GM18867 (cell line): ENCODE data around the gene NELL2.

ENCODE experiments used
- ATAC-seq: cut with Tn5 transposase; IDR thresholded peaks from one replicate; pipeline ENCODE4 v1.9.1; 2021; ENCODE audit warnings: mild to moderate bottlenecking, moderate library complexity; ENCODE audit not compliant: unreplicated experiment

NELL2 gene

GRCh38 chr12:44551631-44552030, 324.5 kb downstream of the NELL2 start:
- ATAC-seq, result no peak

DNA sequence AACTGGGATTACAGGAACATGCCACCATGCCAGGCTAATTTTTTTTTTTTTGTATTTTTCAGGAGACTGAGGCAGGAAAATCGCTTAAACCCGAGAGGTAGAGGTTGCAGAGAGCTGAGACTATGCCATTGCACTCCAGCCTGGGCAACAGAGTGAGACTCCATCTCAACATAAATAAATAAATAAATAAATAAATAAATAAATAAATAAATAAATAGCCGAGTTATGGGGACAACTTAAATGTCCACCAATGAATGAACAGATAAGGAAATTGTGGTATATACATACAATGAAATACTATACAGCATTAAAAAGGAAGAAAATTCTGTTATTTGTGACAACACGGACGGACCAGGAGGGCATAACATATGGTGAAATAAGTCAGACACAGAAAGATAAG, 325.7 kb downstream of the NELL2 start:
- no peak for ATAC-seq

DNA sequence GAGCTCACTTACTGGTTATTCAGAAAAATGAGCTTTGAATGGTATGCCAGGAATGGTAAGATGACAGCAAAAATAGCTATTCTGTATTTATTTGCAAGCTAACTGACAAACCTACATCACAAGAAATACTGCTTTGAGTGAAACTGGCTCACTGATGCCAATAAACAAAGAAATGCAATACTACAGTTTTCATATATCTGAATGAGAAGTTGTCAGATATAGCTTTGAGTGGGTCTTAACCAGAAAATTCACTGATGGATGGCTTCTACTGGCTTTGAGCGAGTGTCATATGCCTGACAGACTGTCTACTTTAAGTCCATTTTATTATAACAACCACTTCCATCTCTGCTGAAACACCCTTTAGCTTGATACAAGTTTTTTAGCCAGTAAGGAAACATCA, 330.1 kb downstream of the NELL2 start:
- ATAC-seq, result no peak

- no peak for ATAC-seq
These were observed 332.1 kb downstream of the NELL2 start for GRCh38 chr12:44544018-44544417.

GRCh38 chr12:44542716-44543115, 333.4 kb downstream of the NELL2 start:
- ATAC-seq, result no peak

GRCh38 chr12:44537354-44537753, 338.8 kb downstream of the NELL2 start:
- ATAC-seq, result no peak

- ATAC-seq, result no peak
These were observed 343.2 kb downstream of the NELL2 start for GRCh38 chr12:44532940-44533339.

DNA sequence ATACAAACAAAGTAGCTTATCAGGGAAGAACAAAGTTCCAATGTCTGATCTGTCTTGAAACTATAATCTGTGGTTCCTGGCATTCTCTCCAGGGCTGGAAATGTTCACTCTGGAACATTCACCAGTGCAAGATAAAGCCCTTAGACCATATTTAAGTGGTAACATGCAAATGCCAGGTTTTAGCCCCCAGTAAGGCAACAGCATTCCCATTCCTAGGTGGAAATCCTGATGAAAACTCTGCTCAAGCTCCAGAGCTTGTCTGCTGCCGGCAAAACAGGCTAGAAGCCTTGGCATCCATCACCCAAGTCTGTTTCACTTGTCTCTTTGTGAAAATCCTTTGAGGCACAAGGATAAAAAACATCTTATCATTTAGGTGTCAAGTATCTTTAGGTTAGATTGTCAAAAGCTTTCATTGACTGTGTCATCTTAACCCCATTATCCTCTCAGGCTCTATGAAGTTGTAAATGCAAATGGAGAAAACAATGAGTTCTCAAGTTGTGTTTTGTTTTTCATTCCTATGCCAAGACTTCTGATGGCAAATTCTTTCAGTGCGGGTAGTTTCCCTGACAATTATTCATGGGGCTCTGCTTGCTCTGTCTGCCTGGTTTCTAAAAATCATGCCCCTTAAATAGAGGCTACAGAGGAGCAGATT, 344.7 kb downstream of the NELL2 start:
- no peak for ATAC-seq

DNA sequence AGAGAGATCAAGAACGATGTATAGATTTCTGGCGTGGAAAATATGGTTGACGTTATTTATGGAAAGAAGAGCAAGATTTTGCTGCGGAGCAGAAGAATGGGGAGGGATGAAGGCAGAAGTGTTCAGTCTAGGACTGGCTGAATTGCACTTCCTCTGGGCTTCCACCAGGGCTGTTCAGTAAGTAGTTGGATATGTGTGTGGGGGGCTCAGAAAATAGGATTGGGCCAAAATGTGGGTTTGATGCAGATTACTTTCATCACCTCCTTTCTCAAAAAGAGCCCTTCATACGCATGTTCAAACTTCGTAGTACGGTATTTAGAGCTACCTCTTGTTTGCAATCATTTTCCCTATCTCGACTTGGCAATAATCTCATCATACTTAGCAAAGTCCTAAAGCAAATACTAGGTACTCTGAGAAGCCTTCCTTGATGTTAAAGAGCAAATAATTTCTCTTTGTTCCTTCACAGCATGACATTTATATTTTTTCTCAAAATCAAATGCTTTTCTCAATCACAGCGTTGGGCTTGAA, 349.4 kb downstream of the NELL2 start:
- ATAC-seq, result no peak

DNA sequence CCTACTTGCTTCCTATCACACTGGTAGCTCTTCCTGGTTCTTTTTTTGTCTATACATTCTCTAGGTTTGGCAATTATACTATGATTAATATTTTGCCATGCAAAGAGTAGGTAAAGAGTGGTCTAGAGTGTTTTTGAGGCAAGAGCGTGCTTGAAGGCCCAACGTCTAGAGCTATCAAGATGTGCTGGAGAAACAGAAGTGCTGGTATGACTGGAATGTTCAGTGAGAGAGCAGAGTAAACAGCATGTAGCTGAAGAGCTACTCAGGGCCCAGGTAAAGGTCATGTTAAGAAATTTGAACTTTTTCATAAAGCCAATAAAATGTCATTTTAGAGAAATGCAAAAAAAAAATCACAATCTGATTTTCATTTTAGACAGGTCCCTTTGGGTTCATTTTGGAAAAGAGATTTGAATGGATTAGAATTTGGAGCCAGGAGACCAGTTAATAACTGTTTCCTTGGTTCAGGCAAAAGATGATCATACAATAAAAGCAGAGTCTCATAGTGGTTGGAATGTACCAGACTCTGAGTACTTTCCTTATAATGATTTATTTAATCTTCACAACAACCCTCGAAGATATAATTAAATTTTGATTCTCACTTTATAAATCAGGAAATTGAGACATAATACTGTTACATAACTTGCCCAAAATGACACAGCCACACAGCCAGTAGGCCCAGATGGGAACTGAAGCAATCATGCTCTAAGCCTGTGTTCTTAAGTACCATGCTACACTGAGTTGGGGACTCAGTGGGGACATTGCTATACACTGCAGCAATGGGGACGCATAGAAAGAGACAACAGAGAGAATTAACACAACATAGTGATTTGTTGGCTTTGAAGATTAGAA, 350.1 kb downstream of the NELL2 start:
- no peak for ATAC-seq

DNA sequence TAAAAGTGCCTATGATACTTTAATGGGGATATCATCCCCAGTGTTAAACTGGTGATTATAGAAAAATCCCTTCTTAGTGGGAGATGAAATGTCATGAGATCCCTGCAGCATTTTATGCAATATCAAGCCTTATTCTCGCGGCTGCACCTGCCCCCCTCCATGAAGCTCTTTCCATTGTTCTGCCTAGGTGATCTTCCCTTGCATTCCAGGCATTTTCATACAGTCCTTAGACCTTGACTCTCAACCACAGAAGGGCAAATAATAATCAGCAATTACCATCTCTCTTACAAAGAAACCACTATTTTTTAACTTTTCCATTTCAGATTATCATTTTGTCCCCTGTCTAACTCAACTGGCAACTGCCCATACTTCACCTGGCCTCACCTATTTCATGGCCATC, 352.3 kb downstream of the NELL2 start:
- ATAC-seq, result no peak

GRCh38 chr12:44521702-44522101, 354.4 kb downstream of the NELL2 start:
- ATAC-seq, result no peak

DNA sequence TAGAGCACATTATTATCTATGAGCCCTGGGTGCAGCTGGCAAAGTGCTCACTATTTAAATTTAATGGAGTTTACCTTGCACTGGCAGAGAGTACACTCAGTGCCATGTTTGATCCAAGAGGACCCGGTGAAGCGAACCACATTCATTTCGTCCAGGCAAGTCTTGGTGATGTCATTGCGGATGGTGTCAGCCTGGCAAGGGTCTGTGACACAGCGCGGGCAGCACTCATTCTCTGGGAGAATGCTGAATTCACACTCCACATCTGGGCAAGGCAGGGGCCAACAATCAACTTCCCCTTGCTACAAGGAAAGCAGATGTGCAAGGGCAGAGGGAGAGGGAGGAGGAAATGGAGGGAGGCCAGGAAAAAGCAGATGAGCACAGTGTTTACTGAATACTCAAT, 356.2 kb downstream of the NELL2 start:
- no peak for ATAC-seq

DNA sequence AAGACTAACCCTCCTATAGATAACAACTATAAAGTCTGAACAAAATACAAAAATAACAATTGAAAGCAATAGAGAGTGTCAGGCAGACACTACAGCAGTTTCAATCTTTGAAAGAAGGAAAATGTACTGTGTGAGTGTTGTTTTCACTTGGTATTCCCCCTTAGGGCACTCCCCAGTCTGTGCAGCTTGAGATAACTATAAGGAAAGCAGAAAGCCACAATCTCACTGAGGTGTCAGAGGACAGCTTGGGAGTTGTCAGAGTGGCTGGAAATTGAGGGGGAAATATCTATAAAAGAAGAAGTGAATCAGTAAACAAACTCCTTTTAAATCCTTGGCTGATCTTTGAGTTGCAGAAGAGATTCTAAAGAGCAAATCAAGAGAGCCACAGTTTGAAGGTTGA, 364.8 kb downstream of the NELL2 start:
- no peak for ATAC-seq

- ATAC-seq, result no peak
These were observed 365.6 kb downstream of the NELL2 start for GRCh38 chr12:44510510-44510909.

DNA sequence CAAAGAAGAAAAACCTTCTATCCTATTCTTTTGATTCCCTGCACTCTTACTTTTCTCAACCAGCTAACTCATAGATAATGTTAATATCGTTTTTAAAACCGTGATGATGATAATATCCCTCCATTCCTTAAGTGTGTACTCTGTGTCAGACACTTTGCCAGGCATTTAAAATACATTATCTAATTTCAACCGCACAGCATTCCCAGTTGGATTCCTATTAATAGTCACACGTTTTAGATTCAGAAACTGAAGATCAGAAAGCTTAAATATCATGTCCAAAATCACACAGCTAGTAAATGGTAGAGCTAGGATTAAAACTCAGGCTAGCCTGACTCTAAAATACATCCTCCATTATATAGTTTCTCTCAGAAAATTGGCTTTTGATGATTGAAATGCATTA, 366.0 kb downstream of the NELL2 start:
- ATAC-seq, result no peak

GRCh38 chr12:44509471-44509870, 366.6 kb downstream of the NELL2 start:
- no peak for ATAC-seq

- no peak for ATAC-seq
These were observed 368.7 kb downstream of the NELL2 start for GRCh38 chr12:44507461-44507860.

DNA sequence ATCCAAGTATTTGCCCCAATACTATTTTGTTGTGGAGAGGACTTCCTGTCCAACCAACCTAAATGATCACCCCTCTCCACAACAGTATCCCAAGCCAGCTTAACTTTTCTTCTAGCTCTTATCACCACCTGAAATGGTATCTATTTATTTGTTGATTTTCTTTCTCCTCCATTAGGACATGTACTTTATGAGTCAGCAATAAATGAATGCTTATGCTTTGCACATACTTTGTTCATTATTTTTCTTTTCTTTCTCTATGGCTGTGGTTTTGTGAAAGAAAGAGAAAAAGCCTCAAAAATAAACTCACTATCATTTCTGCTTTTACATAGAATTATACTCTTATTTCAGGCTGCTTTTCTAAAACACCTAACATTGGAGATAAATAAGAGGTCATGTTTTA, 371.3 kb downstream of the NELL2 start:
- no peak for ATAC-seq

- no peak for ATAC-seq
These were observed 372.8 kb downstream of the NELL2 start for GRCh38 chr12:44503329-44503728.

GRCh38 chr12:44502681-44503080, 373.4 kb downstream of the NELL2 start:
- no peak for ATAC-seq

DNA sequence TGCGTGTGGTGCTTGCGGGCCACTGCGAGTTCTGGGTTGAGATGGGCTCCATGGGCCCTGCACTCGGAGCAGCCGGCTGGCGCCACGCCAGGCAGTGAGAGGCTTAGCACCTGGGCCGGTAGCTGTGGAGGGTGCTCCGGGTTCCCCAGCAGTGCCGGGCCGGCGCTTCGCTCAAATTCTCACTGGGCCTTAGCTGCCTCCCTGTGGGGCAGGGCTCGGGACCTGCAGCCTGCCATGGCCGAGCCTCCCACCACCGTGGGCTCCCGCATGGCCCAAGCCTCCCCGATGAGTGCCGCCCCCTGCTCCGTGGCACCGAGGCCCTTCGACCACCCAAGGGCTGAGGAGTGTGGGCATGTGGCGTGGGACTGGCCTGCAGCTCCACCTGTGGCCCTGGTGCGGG, 375.7 kb downstream of the NELL2 start:
- no peak for ATAC-seq
